HepG2 (cell line): Measurements from ENCODE around the gene CAMTA1. TPM values are rescaled to one million over a fixed set of nuclear protein-coding genes. Genes with fewer than 3 reads are reported as not detected.

Experiments used
- CBX1 ChIP-seq: IDR thresholded peaks from one replicate; pipeline ENCODE4 v1.6.1; 2016; ENCODE audit warnings: antibody characterized with exemption, low read depth
- KDM1A ChIP-seq: IDR thresholded peaks from 2 replicates; pipeline ENCODE4 v1.6.1; 2016; ENCODE audit warnings: missing compliant biosample characterization
- LBX2 ChIP-seq: sonication (generic); formaldehyde crosslinking; IDR thresholded peaks from 2 replicates; pipeline ENCODE4 v1.5.0; 2020; ENCODE audit warnings: missing genetic modification reagents, mild to moderate bottlenecking, borderline replicate concordance
- SATB2 ChIP-seq: sonication (generic); formaldehyde crosslinking; IDR thresholded peaks from 2 replicates; pipeline ENCODE4 v1.5.0; 2020; ENCODE audit warnings: missing genetic modification reagents
- TFDP1 ChIP-seq: IDR thresholded peaks from 2 replicates; pipeline ENCODE4 v1.6.1; 2016; ENCODE audit warnings: missing compliant biosample characterization, missing genetic modification reagents, borderline replicate concordance
- YEATS4 ChIP-seq: sonication (generic); formaldehyde crosslinking; IDR thresholded peaks from 2 replicates; pipeline ENCODE4 v1.4.0; 2020; ENCODE audit warnings: missing genetic modification reagents, borderline replicate concordance
- ZBTB20 ChIP-seq: sonication (generic); formaldehyde crosslinking; IDR thresholded peaks from 2 replicates; pipeline ENCODE4 v1.8.1; 2023; ENCODE audit warnings: missing genetic modification reagents, low read depth, mild to moderate bottlenecking, borderline replicate concordance
- ZBTB37 ChIP-seq: sonication (generic); formaldehyde crosslinking; IDR thresholded peaks from 2 replicates; pipeline ENCODE4 v1.4.0; 2020; ENCODE audit warnings: mild to moderate bottlenecking, missing genetic modification reagents
- ZFP62 ChIP-seq: sonication (generic); formaldehyde crosslinking; IDR thresholded peaks from 2 replicates; pipeline ENCODE4 v1.4.0; 2020; ENCODE audit warnings: missing genetic modification reagents
- ZHX1 ChIP-seq: sonication (generic); formaldehyde crosslinking; IDR thresholded peaks from 2 replicates; pipeline ENCODE4 v1.8.1; 2022; ENCODE audit warnings: low read depth, mild to moderate bottlenecking, missing genetic modification reagents
- ZNF143 ChIP-seq: sonication (generic); formaldehyde crosslinking; IDR thresholded peaks from 2 replicates; pipeline ENCODE4 v1.4.0; 2020; ENCODE audit warnings: missing genetic modification reagents
- ZNF251 ChIP-seq: sonication (generic); formaldehyde crosslinking; IDR thresholded peaks from 2 replicates; pipeline ENCODE4 v1.9.0; 2021; ENCODE audit warnings: mild to moderate bottlenecking, missing genetic modification reagents
- ZNF296 ChIP-seq: sonication (generic); formaldehyde crosslinking; conservative IDR thresholded peaks from 2 replicates; pipeline ENCODE4 v1.5.0; 2020; ENCODE audit warnings: mild to moderate bottlenecking, missing genetic modification reagents
- ZNF329 ChIP-seq: sonication (generic); formaldehyde crosslinking; IDR thresholded peaks from 2 replicates; pipeline ENCODE4 v1.9.0; 2021; ENCODE audit warnings: low read depth, mild to moderate bottlenecking, missing genetic modification reagents
- ZNF446 ChIP-seq: sonication (generic); formaldehyde crosslinking; IDR thresholded peaks from 2 replicates; pipeline ENCODE4 v1.5.0; 2020; ENCODE audit warnings: mild to moderate bottlenecking, missing genetic modification reagents
- ZNF496 ChIP-seq: sonication (generic); formaldehyde crosslinking; IDR thresholded peaks from 2 replicates; pipeline ENCODE4 v1.8.1; 2023; ENCODE audit warnings: mild to moderate bottlenecking, moderate library complexity, missing genetic modification reagents; ENCODE audit not compliant: insufficient replicate concordance
- ZNF552 ChIP-seq: sonication (generic); formaldehyde crosslinking; IDR thresholded peaks from 2 replicates; pipeline ENCODE4 v1.9.0; 2022; ENCODE audit warnings: missing genetic modification reagents, mild to moderate bottlenecking, borderline replicate concordance
- ZNF605 ChIP-seq: sonication (generic); formaldehyde crosslinking; IDR thresholded peaks from 2 replicates; pipeline ENCODE4 v1.8.0; 2022; ENCODE audit warnings: mild to moderate bottlenecking, missing genetic modification reagents
- ZSCAN12 ChIP-seq: sonication (generic); formaldehyde crosslinking; IDR thresholded peaks from 2 replicates; pipeline ENCODE4 v1.9.0; 2021; ENCODE audit warnings: mild to moderate bottlenecking, missing genetic modification reagents
- polyA plus RNA-seq, 8 experiments: library from polyadenylated mRNA; depleted of rRNA in 3 of 8; stranded (reverse) in 7 of 8; unstranded in 1 of 8; fragments of >200 nt; fragmentation: Illumina TruSeq in 4 of 8; extraction: Trizol in 4 of 8; gene quantifications; 2 replicates each; pipeline versions ENCODE4 v1.2.1 to v1.2.3, GENCODE V29; 2011 to 2016; ENCODE audit warnings: low read depth in 4 of 8, missing spikeins in 1 of 8, mixed read lengths in 1 of 8; ENCODE audit not compliant: insufficient read depth in 1 of 8
- total RNA-seq, 5 experiments: library from RNA; depleted of rRNA; stranded (reverse); fragments of >200 nt; fragmentation: Illumina TruSeq; extraction: Trizol; gene quantifications; 2 replicates each; pipeline ENCODE4 v1.2.3, GENCODE V29; 2016; ENCODE audit warnings: low read depth in 1 of 5
- TF ChIP-seq, protein P1 (sequence below): sonication (generic); formaldehyde crosslinking; IDR thresholded peaks from 2 replicates; pipeline ENCODE4 v1.4.0; 2020; ENCODE audit warnings: mild to moderate bottlenecking, missing genetic modification reagents
- TF ChIP-seq, protein P2 (sequence below): sonication (generic); formaldehyde crosslinking; IDR thresholded peaks from 2 replicates; pipeline ENCODE4 v1.8.0; 2022; ENCODE audit warnings: missing genetic modification reagents, mild to moderate bottlenecking, borderline replicate concordance

The CAMTA1 gene
- total and polyA plus RNA-seq, 2 of the 13 experiments (the other 11 are each of a cell fraction or from before 2014, with no cell fraction given): 25.0 to 36.4 TPM

DNA sequence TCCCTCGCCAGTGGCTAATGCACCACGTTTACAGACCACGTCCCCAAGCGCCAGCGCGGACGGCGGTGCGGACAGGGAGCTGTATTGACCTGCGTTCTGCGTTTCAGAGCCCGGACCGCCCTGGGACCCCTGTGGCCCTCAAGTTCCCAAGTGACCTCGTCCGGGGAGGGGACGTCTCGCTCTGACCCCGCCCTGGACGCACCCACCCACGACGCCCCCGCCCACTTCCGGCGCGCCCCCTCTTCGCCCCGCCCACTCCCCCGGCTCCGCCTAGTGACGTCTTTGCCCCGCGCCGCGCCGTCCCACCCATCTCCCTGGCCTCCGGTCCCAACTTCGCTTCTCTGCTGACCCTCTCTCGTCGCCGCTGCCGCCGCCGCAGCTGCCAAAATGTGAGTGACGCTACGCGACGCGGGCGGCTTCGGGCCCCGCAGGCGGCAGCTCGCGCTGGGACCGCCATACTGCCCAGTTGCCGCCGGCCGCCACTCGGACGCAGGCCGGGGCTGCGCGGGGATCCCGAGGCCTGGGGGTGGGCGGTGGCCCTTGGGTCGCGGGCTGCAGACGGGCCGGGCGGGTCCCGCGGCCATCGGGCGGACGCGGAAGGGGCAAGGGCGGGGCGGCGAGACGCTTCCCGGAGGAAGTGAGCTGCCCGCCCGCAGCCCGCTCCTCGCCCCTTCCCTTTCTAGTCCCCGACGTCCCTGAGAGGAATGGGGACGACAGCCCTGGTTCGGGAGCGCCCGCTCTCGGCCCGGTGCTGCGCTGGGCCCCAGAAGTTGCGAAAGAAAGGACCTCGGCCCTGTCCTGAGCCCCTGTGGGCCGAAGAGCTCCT is 986.0 kb downstream of the CAMTA1 start, which contains the start of gene VAMP3 (continued):
- TF ChIP-seq, protein P1, sequence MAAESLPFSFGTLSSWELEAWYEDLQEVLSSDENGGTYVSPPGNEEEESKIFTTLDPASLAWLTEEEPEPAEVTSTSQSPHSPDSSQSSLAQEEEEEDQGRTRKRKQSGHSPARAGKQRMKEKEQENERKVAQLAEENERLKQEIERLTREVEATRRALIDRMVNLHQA: no peak
- TF ChIP-seq, protein P2, sequence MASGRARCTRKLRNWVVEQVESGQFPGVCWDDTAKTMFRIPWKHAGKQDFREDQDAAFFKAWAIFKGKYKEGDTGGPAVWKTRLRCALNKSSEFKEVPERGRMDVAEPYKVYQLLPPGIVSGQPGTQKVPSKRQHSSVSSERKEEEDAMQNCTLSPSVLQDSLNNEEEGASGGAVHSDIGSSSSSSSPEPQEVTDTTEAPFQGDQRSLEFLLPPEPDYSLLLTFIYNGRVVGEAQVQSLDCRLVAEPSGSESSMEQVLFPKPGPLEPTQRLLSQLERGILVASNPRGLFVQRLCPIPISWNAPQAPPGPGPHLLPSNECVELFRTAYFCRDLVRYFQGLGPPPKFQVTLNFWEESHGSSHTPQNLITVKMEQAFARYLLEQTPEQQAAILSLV (CRISPR knock-in tag): peak; percentile 31; the same call in 1 of the 2 replicates
- TF ChIP-seq ZNF296 (no peak), SATB2 (CRISPR knock-in tag) (no peak), TFDP1 (CRISPR knock-in tag) (0 out of 2 replicates have a peak, but pooled peaks have one; percentile 47), ZFP62 (CRISPR knock-in tag) (no peak), YEATS4 (CRISPR knock-in tag) (no peak), ZNF251 (CRISPR knock-in tag) (0 out of 2 replicates have a peak, but pooled peaks have one; percentile 49), ZNF446 (CRISPR knock-in tag) (no peak), CBX1 (no peak), ZNF552 (CRISPR knock-in tag) (0 out of 2 replicates have a peak, but pooled peaks have one; percentile 33), ZBTB20 (CRISPR knock-in tag) (no peak), ZNF143 (CRISPR knock-in tag) (no peak), LBX2 (CRISPR knock-in tag) (0 out of 2 replicates have a peak, but pooled peaks have one; percentile 65), ZSCAN12 (no peak), ZNF605 (no peak), KDM1A (CRISPR knock-in tag) (no peak), ZNF329 (no peak; the same call in 1 of the 2 replicates), ZNF496 (CRISPR knock-in tag) (no peak), ZHX1 (no peak), ZBTB37 (CRISPR knock-in tag) (no peak)
